IMR-90 (cell line): ENCODE results near the gene C21orf58. TPM values are rescaled to one million over a fixed set of nuclear protein-coding genes. Genes with fewer than 3 reads are reported as not detected.

Source experiments
- ATAC-seq: fragments of 200-7000 bp; cut with Tn5 transposase; 2 replicates; pipeline ENCODE4 v1.9.1; 2020; ENCODE audit warnings: low read depth, mild to moderate bottlenecking, moderate library complexity
- BruUV-seq: library from RNA; stranded (reverse); fragments of 400-500 nt; replicated peaks from 2 replicates; lab custom pipeline; 2021; lab: Mats Ljungman, UMichigan
- CTCF ChIA-PET: fragments of 300-600 bp; formaldehyde crosslinking; extraction: SDS; loops from one replicate; lab custom pipeline; 2021; ENCODE audit warnings: antibody characterized with exemption; lab: Yijun Ruan, JAX
- POLR2A ChIA-PET: fragments of 300-600 bp; sonication (Branson Sonifier 250); formaldehyde crosslinking; loops from one replicate; lab custom pipeline; 2022; ENCODE audit warnings: antibody characterized with exemption; ENCODE audit not compliant: unreplicated experiment; lab: Charles Lee
- DNase-seq: peaks from one replicate; pipeline ENCODE4 v3.0.0; 2013
- H2AFZ ChIP-seq: replicated peaks from 2 replicates; pipeline ENCODE3; 2013; ENCODE audit warnings: low read length, mild to moderate bottlenecking; ENCODE audit not compliant: poor library complexity
- H2AK5ac ChIP-seq: 2 replicates; pipeline ENCODE4 v1.6.1; 2013; ENCODE audit warnings: low read depth, low read length, inconsistent platforms
- H2AK9ac ChIP-seq: replicated peaks from 2 replicates; pipeline ENCODE3; 2013; ENCODE audit warnings: mild to moderate bottlenecking, low read depth, low read length, moderate library complexity; ENCODE audit not compliant: poor library complexity
- H2BK120ac ChIP-seq: 2 replicates; pipeline ENCODE4 v1.6.1; 2013; ENCODE audit warnings: low read depth, low read length, inconsistent platforms
- H2BK15ac ChIP-seq: 3 replicates; pipeline ENCODE4 v1.6.1; 2013; ENCODE audit warnings: low read depth, low read length, inconsistent platforms
- H2BK20ac ChIP-seq: 2 replicates; pipeline ENCODE4 v1.6.1; 2013; ENCODE audit warnings: low read depth, mild to moderate bottlenecking, inconsistent platforms, low read length, moderate library complexity
- H2BK5ac ChIP-seq: 2 replicates; pipeline ENCODE4 v1.6.1; 2013; ENCODE audit warnings: mild to moderate bottlenecking, low read depth, low read length, inconsistent platforms; ENCODE audit not compliant: poor library complexity, severe bottlenecking
- H3K14ac ChIP-seq: replicated peaks from 2 replicates; pipeline ENCODE4 v1.6.1; 2013; ENCODE audit warnings: low read depth, low read length, inconsistent platforms
- H3K18ac ChIP-seq: 2 replicates; pipeline ENCODE4 v1.6.1; 2013; ENCODE audit warnings: low read depth, low read length, control low read depth
- H3K23ac ChIP-seq: 2 replicates; pipeline ENCODE4 v1.6.1; 2013; ENCODE audit warnings: low read depth, low read length, inconsistent platforms
- H3K27ac ChIP-seq: 2 replicates; pipeline ENCODE4 v1.5.1; 2013; ENCODE audit warnings: mild to moderate bottlenecking, control low read depth, low read length; ENCODE audit not compliant: insufficient read depth
- H3K27me3 ChIP-seq: 2 replicates; pipeline ENCODE4 v1.6.1; 2013; ENCODE audit warnings: low read length; ENCODE audit not compliant: control insufficient read depth, insufficient read depth
- H3K36me3 ChIP-seq: 2 replicates; pipeline ENCODE4 v1.6.1; 2013; ENCODE audit warnings: low read length, mixed read lengths; ENCODE audit not compliant: control insufficient read depth, insufficient read depth
- H3K4ac ChIP-seq: 2 replicates; pipeline ENCODE4 v1.6.1; 2013; ENCODE audit warnings: low read depth, low read length, inconsistent platforms
- H3K4me1 ChIP-seq: 2 replicates; pipeline ENCODE4 v1.6.1; 2013; ENCODE audit warnings: low read length, mixed read lengths; ENCODE audit not compliant: control insufficient read depth, insufficient read depth
- H3K4me2 ChIP-seq: 2 replicates; pipeline ENCODE4 v1.6.1; 2013; ENCODE audit warnings: low read depth, mild to moderate bottlenecking, control low read depth, low read length, moderate library complexity
- H3K4me3 ChIP-seq: 2 replicates; pipeline ENCODE4 v1.5.1; 2013; ENCODE audit warnings: low read depth, mild to moderate bottlenecking, control low read depth, low read length, moderate library complexity; ENCODE audit not compliant: insufficient read depth
- H3K56ac ChIP-seq: 2 replicates; pipeline ENCODE4 v1.6.1; 2013; ENCODE audit warnings: low read length, inconsistent platforms; ENCODE audit not compliant: insufficient read depth; ENCODE audit errors: extremely low read depth
- H3K79me1 ChIP-seq, 2 experiments: 2 replicates each; pipeline ENCODE4 v1.6.1; 2013; ENCODE audit warnings: low read length in 2 of 2, inconsistent platforms in 1 of 2, low read depth in 1 of 2
- H3K9ac ChIP-seq: 2 replicates; pipeline ENCODE4 v1.6.1; 2013; ENCODE audit warnings: low read depth, low read length, control low read depth
- H3K9me1 ChIP-seq: 2 replicates; pipeline ENCODE4 v1.6.1; 2013; ENCODE audit warnings: low read length, inconsistent platforms; ENCODE audit not compliant: insufficient read depth
- H3K9me3 ChIP-seq: 2 replicates; pipeline ENCODE4 v1.6.1; 2013; ENCODE audit warnings: low read length; ENCODE audit not compliant: control insufficient read depth, insufficient read depth
- H4K20me1 ChIP-seq: 2 replicates; pipeline ENCODE4 v1.6.1; 2013; ENCODE audit warnings: low read length, inconsistent platforms; ENCODE audit not compliant: insufficient read depth
- H4K5ac ChIP-seq: 2 replicates; pipeline ENCODE4 v1.6.1; 2013; ENCODE audit warnings: mild to moderate bottlenecking, low read depth, low read length, control low read depth
- H4K8ac ChIP-seq, 2 experiments: 2 replicates each; pipeline ENCODE4 v1.6.1; 2013; ENCODE audit warnings: low read depth in 2 of 2, low read length in 2 of 2, control low read depth in 1 of 2, inconsistent platforms in 1 of 2
- H4K91ac ChIP-seq: 2 replicates; pipeline ENCODE4 v1.6.1; 2013; ENCODE audit warnings: low read depth, low read length, inconsistent platforms; ENCODE audit not compliant: insufficient read depth
- CEBPB ChIP-seq: IDR thresholded peaks from 2 replicates; pipeline ENCODE4 v1.6.1; 2012; ENCODE audit warnings: low read depth, low read length, improper control_type of control experiment
- CTCF ChIP-seq: conservative IDR thresholded peaks from 2 replicates; pipeline ENCODE4 v1.5.1; 2012; ENCODE audit warnings: mild to moderate bottlenecking, low read depth, low read length, improper control_type of control experiment
- ELK1 ChIP-seq: fragments of 150-350 bp; IDR thresholded peaks from 2 replicates; pipeline ENCODE4 v1.6.1; 2016; ENCODE audit warnings: low read depth, mild to moderate bottlenecking, low read length, moderate library complexity, borderline replicate concordance
- FOS ChIP-seq: fragments of 150-350 bp; IDR thresholded peaks from 2 replicates; pipeline ENCODE4 v1.6.1; 2016; ENCODE audit warnings: low read depth, low read length
- MAFK ChIP-seq: IDR thresholded peaks from 2 replicates; pipeline ENCODE4 v1.6.1; 2012; ENCODE audit warnings: low read depth, low read length, improper control_type of control experiment
- MAZ ChIP-seq: IDR thresholded peaks from 2 replicates; pipeline ENCODE4 v1.6.1; 2012; ENCODE audit warnings: low read depth, mild to moderate bottlenecking, low read length, improper control_type of control experiment, moderate library complexity, borderline replicate concordance
- MXI1 ChIP-seq: IDR thresholded peaks from 2 replicates; pipeline ENCODE4 v1.6.1; 2012; ENCODE audit warnings: low read depth, mild to moderate bottlenecking, low read length, moderate library complexity, borderline replicate concordance
- NFE2L2 ChIP-seq: fragments of 150-350 bp; IDR thresholded peaks from 2 replicates; pipeline ENCODE4 v1.6.1; 2016; ENCODE audit warnings: low read depth, mild to moderate bottlenecking, low read length
- POLR2A ChIP-seq: IDR thresholded peaks from 2 replicates; pipeline ENCODE4 v1.6.1; 2012; ENCODE audit warnings: mild to moderate bottlenecking, low read depth, low read length
- RAD21 ChIP-seq: IDR thresholded peaks from 2 replicates; pipeline ENCODE4 v1.6.1; 2012; ENCODE audit warnings: low read length, improper control_type of control experiment
- RCOR1 ChIP-seq: IDR thresholded peaks from 2 replicates; pipeline ENCODE4 v1.6.1; 2012; ENCODE audit warnings: mild to moderate bottlenecking, low read length, improper control_type of control experiment; ENCODE audit not compliant: insufficient replicate concordance
- RFX5 ChIP-seq: IDR thresholded peaks from 2 replicates; pipeline ENCODE4 v1.8.0; 2012; ENCODE audit warnings: low read depth, mild to moderate bottlenecking, low read length, moderate library complexity
- SMC3 ChIP-seq: fragments of 150-350 bp; IDR thresholded peaks from 2 replicates; pipeline ENCODE4 v1.6.1; 2016; ENCODE audit warnings: low read depth, mild to moderate bottlenecking, antibody characterized with exemption, low read length, moderate library complexity
- WGBS, 2 experiments: methylation state at CpG; one replicate each; pipeline versions ENCODE4 v1.1.5 to v1.1.7; 2013; ENCODE audit warnings: missing lambda C conversion rate in 2 of 2; ENCODE audit not compliant: insufficient read length in 1 of 2; ENCODE audit errors: extremely low coverage in 2 of 2; 5-methylcytosine and 5-hydroxymethylcytosine counted together
- dilution Hi-C: fragments of 300-500 bp; cut with HindIII; formaldehyde crosslinking; loops from one replicate; pipeline ENCODE4 v1.14.3; 2018; ENCODE audit warnings: low sequenced_read_pairs; ENCODE audit not compliant: unreplicated experiment
- in situ Hi-C: fragments of 300-500 bp; cut with MboI; formaldehyde crosslinking; loops from 3 replicates; pipeline ENCODE4 v1.14.3; 2019; ENCODE audit warnings: low sequenced_read_pairs, inconsistent platforms, mixed read lengths
- intact Hi-C: fragments of 100-400 bp; cut with micrococcal nuclease; formaldehyde crosslinking; loops from 2 replicates; pipeline ENCODE4 v1.10.0; 2022
- polyA plus RNA-seq, 3 experiments: library from polyadenylated mRNA; depleted of rRNA; stranded (reverse); fragments of >200 nt; gene quantifications; 2 replicates each; pipeline ENCODE4 v1.2.3, GENCODE V29; 2012; ENCODE audit warnings: low replicate concordance in 1 of 3
- total RNA-seq: library from RNA; depleted of rRNA; stranded (reverse); fragments of >200 nt; gene quantifications from 2 replicates; pipeline ENCODE4 v1.2.3, GENCODE V29; 2012

Gene C21orf58
- total and polyA plus RNA-seq, 2 of the 4 experiments (the other 2 are of a cell fraction): 2.7 to 6.2 TPM

- ChIA-PET POLR2A (no interaction called here), CTCF (no interaction called here)
- Histone ChIP-seq H3K79me1 (peaks cover 10 to 37% of the 10 kb centered on the region in 2 experiments), H2BK5ac (no peak overlapping the region), H2AK5ac (no peak overlapping the region), H4K5ac (no peak overlapping the region), H3K56ac (no peak overlapping the region), H4K91ac (no peak overlapping the region), H3K27ac (no peak overlapping the region), H2BK20ac (no peak overlapping the region), H3K27me3 (no peaks in the 10 kb centered on the region), H3K36me3 (peaks cover 67% of the 10 kb centered on the region), H3K4me2 (no peak overlapping the region), H3K18ac (no peak overlapping the region), H3K23ac (no peak overlapping the region), H3K9me3 (no peaks in the 10 kb centered on the region), H2BK120ac (no peak overlapping the region), H3K4me1 (no peaks in the 10 kb centered on the region), H3K4me3 (no peak overlapping the region), H3K14ac (no peak overlapping the region), H2AK9ac (no peak overlapping the region), H2AFZ (no peak overlapping the region), H4K20me1 (peaks cover 8% of the 10 kb centered on the region), H3K9me1 (0 out of 2 replicates have a peak, but pooled peaks cover 3% of the 10 kb centered on the region), H4K8ac (no peak overlapping the region), H3K9ac (no peak overlapping the region), H3K4ac (no peak overlapping the region), H2BK15ac (no peak overlapping the region)
- no peak for ATAC-seq
- dilution Hi-C loops (no loop called here), in situ Hi-C loops (no loop called here), intact Hi-C loops (no loop called here)
- TF ChIP-seq MXI1: no peak
- no peak for TF ChIP-seq CEBPB
- TF ChIP-seq POLR2A: no peak
- no peak for TF ChIP-seq CTCF
- no peak for TF ChIP-seq ELK1
- TF ChIP-seq NFE2L2: no peak
- TF ChIP-seq RAD21: no peak
- TF ChIP-seq SMC3: no peak
- TF ChIP-seq RFX5: no peak
- TF ChIP-seq MAFK: no peak
- no peak for TF ChIP-seq MAZ
- no peak for TF ChIP-seq RCOR1
- no peak for TF ChIP-seq FOS
- 98% methylated on average over 8 of the region's 14 CpGs; no CpG with 5 or more reads in 1 of the 2 experiments for WGBS, 2 experiments
- no TSS peak for BruUV-seq
- DNase-seq: no peak
Measured at GRCh38 chr21:46273341-46273740, 50.3 kb downstream of the C21orf58 start.
